ENCODE results near the gene IPO11.

- no peak for TF ChIP-seq CTCF (conservative IDR thresholded peaks at IDR 0.05)
- no peak for TF ChIP-seq ZFX (IDR thresholded peaks at IDR 0.05)
These were observed 102.1 kb downstream of the IPO11 start for GRCh38 chr5:62514510-62515119.
